Muscle of arm (tissue), 12 donors: ENCODE data around the gene DYDC1. TPM values are rescaled to one million over a fixed set of nuclear protein-coding genes. Genes with fewer than 3 reads are reported as not detected.
"Not testable (repeated sequence)": the region's sequence is repeated elsewhere in the genome, so short reads cannot be mapped to it uniquely, and the experiment has no call there.

Experiments
- DNase-seq: peaks from one replicate; pipeline ENCODE4 v3.0.0-alpha.2; 2013
- polyA plus RNA-seq, 12 donors: library from polyadenylated mRNA; unstranded; fragments of 120-200 nt; gene quantifications; one replicate each; pipeline ENCODE4 v1.2.1, GENCODE V29; 2013; ENCODE audit not compliant: insufficient read length in 12 of 12

The DYDC1 gene
- polyA plus RNA-seq, 12 donors = not detected

DNA sequence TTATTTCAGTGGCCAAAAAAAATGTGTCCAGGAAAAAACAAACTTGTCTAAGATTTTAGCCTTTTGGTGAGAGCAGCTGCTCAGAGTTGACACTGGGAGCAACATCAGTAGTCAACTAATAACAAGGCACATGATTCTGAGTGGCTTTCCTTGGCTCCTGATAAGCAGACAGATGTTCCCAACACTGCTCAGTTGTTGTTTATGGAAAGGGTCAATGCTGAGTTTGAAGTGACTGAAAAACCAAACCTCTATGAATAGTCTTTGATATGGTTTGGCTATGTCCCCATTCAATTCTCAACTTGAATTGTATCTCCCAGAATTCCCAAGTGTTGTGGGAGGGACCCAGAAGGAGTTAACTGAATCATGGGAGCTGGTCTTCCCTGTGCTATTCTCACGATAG lies 12.3 kb downstream of the DYDC1 start:
- no peak for DNase-seq

DNA sequence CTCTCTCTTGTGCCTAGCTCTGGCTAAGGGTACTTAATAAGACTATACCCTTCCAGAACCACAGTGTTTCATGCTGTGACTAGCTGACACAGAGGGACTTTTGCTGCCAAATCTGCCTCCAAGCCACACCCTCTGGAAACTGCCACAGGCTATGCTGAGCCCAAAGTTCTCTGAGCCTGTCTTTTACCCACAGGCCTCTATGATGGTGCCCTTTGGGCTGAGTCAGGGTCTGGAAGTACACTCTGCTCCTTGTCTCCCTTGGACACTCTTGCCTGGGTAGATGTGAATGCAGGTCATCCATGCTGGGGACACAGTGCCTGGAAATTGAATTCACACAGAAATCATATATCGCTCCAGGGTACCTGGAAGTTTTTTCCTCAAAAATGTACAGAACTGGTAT lies 22.6 kb downstream of the DYDC1 start:
- no peak for DNase-seq

DNA sequence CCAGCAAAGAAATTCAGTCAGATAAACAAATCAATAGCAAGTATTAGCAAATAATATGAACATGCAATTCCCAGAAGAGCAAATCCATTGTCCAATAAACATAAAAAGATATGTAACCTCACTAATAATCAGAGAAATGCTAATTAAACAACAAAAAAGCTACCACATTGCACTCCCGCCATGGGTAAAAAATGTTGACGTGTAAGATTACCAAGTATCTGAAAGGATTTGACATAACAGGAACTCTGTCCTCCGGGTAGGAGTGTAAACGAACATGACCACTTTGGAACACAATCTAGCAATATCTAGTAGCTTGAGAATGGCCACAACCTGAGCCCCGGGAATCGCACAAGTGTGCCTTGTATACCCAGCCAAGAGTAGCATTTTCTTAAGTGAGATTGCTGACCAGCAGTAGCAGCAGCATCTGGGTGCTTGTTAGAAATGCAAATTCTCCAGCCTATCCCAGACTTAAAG lies 31.6 kb downstream of the DYDC1 start:
- no peak for DNase-seq

DNA sequence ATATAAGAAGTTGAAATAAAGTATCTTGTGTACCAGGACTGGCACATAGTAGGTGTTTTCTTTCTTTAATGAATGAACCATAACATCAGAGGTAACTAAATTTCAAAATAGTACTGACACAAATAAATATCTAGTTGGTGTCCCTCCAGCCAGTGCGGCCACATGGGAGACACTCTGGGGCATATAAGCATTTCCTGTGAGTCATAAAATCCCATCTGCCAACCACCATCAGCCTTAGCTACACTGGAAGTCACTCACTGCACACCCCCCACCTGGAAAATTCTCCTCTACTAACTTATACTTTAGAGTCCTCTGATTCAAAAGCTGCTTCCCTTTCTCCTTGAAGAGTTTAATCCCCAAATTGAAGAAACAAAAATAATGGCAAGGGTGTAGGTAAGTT lies 32.5 kb downstream of the DYDC1 start:
- no peak for DNase-seq

DNA sequence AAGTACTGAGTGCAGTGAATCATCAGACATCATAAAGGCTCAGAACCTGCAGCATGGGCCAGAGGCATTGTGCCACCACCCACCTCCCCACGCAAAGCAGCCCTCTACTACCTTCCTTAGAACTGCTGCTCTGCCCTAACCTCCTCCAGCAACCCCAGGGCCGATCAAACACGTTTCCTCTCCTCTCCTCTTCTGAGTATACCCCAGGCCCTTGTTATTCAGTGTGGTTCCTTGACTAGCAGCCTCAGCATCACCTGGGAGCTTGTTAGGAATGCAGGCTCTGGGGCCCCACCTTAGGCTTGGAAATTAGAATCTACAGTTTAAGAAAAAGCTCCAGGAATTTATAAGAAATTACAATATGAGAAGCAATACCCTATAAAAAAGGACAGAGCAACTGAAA lies 33.2 kb downstream of the DYDC1 start:
- DNase-seq = no peak

DNA sequence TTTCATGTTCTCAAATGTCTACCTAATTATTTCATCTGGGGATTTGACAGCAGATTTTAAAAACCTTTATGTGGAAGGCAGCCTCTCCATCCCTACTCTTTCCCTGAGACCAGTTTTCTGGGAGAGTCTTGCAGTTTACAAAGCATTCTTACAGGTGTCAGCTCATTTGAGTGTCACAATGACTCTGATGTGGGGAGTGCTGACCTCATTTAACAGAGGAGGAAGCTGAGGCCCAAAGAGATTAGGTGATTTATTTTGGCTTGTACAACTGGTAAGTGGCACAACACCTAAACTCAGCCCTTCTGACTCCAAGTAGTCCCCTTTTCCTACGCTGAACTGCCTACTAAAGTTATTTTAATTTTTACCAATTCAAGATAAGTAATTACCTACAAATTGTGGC lies 33.8 kb downstream of the DYDC1 start:
- no peak for DNase-seq

DNA sequence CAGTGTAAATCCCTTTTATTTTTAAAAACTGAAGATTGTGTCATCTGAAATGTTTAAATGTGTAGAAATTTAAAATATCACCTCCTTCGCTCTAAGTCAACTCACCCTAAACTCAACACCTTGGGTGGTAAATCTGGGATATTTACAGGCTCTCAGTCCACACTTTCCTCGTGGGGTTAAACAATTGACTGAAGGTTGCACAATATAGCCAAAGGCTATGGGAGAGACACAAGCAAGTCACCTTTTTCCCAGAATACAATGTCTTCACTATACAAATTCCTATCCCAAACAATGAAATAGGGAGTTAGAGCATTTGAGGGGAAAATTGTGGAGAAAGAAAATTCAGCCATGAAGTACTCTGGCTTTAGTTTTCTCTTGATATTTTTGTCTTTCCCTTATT lies 34.4 kb downstream of the DYDC1 start:
- no peak for DNase-seq

DNA sequence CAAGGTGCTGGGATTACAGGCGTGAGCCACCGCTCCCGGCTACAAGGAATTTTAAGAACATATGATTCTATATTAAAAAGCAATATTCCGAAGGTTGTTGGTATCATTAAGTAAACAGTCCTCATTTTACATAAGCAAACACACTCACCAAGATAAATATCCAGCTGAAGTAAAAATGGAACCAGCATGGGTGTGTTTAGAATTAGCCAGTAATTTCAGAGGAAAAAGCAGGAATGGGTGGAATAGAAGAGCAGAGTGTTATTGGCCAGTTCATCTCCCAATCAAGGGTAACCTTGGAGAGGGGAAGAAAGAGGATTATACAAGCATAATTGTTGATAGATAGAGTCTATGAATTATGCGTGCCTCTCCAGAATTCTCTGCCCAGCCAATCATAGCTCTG lies 35.4 kb downstream of the DYDC1 start:
- DNase-seq = no peak

DNA sequence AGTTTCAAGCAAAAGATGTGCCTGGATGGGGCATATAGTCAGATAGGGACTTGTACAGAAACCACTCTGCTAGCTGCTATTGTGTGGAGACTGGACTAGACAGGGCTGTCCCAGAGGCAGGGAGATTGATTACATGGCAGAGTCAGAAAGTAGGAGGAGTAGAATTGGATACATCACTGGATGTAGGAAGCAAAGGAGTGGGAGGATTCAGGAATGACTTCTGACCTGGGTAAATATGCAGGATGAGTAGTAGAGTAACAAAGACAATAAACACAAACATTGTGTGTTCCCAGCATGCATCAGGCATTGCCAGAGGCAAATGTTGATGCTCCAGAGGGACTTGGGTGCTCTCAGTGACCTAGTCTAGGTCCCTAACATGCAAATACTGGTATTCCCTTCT lies 36.2 kb downstream of the DYDC1 start:
- no peak for DNase-seq

DNA sequence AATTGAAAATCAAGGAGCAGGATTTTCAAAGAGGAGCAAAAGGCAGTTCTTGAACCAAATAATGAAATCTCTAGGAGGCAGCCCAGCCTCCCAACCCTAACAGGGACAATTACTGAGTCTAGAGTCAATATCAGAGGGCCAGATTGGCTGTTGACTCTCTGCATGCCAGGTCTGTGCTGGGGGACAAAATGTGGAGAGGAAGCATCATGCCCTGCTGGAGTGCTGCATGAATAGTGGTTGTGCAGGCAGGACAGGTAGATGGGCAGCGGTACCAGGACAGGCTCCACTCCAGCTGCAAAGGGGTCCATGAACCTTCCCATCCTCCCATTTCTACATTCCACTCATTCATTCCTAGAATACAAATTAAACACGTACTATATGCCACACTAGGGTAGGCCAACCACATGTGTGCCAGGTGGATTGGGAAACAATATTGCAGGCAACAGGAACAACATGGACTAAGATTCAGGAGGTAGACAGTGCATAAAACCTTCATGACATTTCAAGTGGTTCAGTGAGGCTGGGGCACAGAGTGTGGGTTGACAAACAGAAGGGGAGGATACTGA lies 36.7 kb downstream of the DYDC1 start:
- no peak for DNase-seq

DNA sequence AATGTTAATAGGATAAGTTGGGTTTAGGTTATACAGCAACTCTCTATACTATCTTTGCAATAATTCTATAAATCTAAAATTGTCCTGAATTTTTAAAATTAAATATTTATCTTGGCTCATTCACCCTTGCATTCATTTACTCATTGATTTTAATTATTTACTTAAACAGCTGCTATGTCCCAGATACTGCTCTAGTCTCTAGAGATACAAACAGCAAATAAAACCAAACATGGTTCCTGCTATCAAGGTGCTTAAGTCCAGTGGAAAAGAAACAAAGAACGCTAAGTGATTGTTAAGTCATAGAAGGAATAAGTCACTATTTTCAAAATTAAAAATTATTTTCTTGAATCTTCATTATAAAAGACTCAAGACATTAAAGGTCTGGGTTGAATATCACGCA lies 37.2 kb downstream of the DYDC1 start:
- DNase-seq = no peak

DNA sequence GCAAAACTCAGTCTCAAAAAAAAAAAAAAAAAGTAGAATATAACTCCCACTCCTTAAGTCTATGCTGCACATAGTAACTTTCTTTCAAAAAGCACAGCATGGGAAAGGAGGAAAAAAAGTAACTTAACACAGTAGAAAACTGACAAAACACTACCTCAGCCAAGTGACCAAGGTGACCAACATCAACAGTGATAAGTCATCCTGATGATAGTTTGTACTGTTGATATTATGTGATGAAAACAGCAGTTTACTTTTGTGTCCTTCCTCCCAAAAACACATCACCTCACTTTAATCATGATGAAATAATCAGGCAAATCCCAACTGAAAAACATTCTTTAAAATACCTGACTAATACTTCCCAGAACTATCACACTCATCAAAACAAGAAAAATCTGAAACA lies 37.8 kb downstream of the DYDC1 start:
- DNase-seq = no peak

DNA sequence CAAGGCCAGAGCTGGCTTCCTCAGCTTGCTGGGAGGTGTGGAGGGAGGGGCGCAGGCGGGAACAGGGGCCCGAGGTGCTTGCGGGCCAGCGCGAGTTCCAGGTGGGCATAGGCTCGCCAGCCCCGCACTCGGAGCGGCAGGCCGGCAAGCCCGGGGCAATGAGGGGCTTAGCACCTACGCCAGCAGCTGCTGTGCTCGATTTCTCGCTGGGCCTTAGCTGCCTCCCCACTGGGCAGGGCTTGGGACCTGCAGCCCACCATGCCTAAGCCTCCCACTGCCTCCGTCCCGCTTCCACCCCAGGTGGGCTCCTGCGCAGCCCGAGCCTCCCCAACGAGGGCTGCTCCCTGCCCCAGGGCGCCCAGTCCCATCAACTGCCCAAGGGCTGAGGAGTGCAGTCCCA lies 41.2 kb downstream of the DYDC1 start:
- no peak for DNase-seq

DNA sequence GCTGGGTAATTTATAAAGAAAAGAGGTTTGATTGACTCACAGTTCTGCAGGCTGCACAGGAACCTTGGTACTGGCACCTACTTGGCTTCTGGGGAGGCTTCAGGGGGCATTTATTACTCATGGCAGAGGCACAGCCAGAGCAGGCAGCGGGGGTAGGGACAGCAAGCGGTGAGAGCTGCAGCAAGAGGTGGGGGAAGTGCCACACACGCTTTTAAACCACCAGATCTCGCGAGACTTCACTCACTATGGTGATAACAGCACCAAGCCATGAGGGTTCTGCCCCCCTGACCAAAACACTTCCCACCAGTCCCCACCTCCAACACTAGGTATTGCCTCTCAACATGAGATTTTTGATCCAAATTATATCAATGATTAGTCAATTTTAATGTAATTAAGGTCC lies 43.0 kb downstream of the DYDC1 start:
- no peak for DNase-seq

DNA sequence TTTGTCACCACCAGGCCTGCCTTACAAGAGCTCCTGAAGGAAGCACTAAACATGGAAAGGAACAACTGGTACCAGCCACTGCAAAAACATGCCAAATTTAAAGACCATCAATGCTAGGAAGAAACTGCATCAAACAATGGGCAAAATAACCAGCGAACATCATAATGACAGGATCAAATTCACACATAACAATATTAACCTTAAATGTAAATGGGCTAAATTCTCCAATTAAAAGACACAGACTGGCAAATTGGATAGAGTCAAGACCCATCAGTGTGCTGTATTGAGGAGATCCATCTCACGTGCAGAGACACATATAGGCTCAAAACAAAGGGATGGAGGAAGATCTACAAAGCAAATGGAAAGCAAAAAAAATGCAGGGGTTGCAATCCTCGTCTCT lies 50.6 kb downstream of the DYDC1 start:
- DNase-seq = not testable (repeated sequence)

DNA sequence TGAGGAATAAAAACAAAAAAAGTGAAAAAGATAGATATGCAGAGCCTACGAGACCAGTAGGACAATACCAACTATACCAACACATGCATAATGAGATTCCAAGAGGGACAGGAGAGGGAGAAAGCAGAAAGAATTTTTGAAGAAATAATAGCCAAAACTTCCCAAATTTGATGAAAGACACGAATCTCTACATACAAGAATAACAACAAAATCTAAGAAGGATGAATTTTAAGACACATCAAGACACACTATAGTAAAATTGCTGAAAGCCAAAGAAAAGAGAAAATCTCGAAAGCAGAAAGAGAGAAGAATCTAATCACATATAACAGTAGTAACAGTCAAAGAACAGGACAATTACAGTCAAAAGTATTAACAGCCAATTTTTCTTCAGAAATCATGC lies 59.6 kb downstream of the DYDC1 start:
- no peak for DNase-seq

DNA sequence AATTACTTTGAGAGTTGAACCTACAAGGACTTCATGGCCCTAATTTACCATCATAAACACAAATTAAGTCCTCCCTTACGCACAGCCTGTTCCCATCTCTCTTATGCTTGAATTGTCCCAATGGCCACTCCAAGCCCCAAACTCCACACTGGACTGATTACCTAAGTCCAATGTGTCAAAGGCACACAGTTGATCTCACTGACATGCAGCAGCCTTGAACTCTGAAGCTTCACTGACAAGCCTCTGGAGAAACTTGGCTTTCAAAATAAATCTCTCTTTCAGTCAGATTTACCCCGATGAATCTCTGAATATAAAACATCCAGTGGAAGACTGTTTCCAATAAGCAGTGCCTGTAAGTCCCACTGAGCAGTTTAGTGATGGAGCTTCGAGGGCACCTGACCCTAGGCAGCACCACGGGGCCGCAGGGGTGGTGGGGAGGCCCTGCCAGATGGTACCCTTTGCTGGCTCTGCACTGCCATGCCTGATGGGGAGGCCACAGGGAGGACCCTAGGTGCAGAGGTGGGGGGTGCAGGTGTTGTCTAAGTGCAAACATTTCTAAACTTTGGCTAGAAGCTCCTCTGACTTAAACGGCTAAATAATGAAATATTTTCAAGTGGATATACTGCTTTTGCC lies 63.8 kb downstream of the DYDC1 start:
- DNase-seq = no peak

DNA sequence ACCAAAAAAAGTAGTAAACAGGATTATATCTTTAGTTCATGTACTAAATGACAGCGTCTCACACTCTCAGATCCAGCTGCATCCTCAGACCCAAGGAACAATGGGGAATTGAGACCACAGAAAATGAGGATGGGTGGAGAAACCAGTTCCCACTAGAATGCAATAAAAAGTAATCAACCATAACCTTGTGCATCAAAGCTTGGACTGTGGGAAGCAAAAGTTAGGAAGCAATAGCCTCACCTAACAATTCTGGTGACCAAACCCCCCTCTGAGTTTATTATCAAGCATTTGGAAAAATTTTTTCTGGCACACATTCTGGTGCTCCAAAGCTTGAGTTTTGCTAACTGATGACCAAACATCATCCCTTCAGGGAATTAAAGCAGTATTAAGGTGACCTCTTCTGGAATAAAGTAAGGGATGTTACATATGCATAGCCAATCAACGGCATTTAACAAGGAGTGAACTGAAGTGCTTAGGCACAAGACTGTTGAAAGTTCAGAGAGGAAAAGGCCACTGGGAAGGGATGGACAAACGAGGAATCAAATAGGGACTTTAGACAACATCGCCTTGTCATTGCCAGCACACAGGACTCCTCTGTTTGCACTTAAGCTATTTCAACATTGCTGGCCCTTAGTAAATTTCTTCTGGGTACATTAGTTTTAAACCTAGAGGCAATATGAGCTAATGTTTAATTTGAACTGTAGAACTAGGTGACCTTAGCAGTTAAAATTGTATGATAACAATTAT lies 65.9 kb downstream of the DYDC1 start:
- no peak for DNase-seq

DNA sequence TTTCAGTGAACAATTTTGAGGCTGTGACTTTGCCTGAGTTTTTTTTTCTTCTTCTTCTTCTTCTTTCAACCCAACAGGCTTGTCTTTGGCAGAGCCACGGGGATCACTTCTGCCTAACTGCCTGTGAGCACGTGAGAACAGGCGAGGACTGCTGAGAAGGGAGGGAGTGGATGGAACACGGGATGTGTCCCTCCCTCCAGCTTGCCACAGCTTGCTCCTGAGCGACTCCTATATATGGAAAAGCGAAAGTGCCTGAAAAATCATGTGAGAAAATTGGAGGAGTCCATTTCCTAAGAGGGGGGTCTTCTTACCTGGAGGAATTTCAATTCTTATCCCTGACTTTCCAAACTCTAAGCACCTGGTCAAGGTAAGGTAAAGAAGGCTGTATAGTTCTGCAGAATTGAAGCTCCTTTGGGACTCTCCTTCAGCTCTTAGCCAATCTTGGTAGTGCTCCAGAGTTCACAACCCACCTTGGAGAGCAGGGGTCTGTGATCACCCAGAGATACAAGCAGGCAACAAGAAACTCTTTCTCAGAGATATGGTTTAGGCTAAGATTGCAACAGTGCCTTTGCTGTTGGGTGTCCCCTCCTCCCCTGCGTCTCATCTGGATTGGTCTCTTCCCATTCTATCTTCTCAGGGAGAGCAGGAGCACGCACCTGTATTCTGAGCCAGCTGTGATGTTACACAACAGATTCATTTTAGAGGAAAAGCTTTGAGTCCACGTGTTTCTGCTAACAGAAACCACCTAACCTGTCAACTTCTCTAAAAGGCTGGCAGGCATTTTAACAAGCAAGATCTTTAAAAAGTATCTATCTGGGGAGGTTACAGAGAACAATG lies 66.9 kb downstream of the DYDC1 start, which contains the start of gene MAT1A:
Gene MAT1A (minus strand): TSS at position 208 of the 837 bp plus-strand sequence. CDS start 235 bp downstream, outside the sequence.
- no peak for DNase-seq

DNA sequence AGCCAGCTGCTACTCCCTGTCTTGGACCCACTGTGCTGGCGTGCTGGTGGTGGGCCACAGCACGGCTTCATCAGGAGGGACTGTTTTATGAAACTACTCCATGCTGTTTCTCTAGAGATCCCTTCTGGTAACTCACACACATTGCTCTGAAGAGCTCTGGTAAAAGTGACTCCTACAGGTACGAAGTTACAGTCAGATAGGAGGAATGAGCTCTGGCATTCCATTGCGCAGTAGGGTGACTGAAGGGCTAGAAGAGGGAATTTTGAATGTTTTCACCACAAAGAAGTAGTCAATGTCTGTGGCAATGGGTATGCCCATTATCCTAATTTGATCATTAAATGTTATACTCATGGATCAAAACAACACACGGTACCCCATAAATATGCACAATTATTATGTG lies 67.7 kb downstream of the DYDC1 start:
- DNase-seq = no peak
